GM19455 (cell line): ENCODE measurements around the gene ENPP5.

ENCODE experiments used
- ATAC-seq: cut with Tn5 transposase; IDR thresholded peaks from one replicate; pipeline ENCODE4 v1.9.1; 2021; ENCODE audit not compliant: unreplicated experiment

The ENPP5 gene, protein sequence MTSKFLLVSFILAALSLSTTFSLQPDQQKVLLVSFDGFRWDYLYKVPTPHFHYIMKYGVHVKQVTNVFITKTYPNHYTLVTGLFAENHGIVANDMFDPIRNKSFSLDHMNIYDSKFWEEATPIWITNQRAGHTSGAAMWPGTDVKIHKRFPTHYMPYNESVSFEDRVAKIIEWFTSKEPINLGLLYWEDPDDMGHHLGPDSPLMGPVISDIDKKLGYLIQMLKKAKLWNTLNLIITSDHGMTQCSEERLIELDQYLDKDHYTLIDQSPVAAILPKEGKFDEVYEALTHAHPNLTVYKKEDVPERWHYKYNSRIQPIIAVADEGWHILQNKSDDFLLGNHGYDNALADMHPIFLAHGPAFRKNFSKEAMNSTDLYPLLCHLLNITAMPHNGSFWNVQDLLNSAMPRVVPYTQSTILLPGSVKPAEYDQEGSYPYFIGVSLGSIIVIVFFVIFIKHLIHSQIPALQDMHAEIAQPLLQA

DNA sequence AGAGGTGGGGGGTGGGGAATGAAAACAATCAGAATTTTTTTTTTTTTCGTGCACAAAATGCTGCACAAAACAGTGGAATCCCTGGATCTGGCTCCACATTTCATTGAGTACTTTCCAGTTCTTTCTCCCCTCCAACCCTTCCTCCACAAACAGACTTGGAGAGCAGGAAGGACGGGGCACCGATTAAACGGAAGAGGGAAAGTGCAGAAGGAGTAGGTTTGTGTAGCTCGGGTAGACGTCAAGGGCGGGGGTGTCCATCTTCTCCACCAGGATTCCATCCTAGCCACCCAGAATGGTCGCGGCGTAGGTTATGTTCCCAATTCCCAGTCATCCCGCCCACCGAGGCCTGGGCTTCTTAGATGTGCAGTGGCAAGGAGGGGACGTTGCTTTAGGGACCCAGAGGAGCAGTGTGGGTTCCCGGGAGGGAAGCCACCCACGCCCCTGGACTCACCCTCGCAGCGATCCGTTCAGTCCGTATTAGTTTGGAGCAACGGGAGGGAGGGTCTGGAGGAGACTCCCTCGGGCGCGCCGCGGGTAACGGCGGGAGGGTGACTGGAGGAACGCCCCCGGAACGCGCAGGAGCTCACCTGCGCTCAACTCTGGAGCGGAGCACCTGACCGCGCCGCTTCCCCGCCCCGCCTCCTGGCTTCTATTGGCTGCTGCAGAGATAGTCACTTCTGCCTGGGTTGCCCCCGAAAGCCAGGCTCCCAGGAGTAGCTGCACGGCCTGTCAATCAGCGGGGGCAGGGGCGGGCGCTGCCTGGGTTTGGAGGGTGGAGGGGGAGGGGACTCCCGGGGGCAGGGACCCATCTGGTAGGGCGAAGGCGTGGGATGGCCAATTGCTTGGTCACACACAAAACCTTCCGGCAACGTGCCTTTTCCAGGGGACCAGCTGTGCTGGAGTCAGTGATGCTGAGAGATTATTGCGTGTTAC is at the start of gene ENPP5:
ENPP5 (minus strand) TSS at position 624 of the 933 bp plus-strand sequence. CDS start 2,718 bp downstream, outside the sequence.
- peak; percentile 89 for ATAC-seq

DNA sequence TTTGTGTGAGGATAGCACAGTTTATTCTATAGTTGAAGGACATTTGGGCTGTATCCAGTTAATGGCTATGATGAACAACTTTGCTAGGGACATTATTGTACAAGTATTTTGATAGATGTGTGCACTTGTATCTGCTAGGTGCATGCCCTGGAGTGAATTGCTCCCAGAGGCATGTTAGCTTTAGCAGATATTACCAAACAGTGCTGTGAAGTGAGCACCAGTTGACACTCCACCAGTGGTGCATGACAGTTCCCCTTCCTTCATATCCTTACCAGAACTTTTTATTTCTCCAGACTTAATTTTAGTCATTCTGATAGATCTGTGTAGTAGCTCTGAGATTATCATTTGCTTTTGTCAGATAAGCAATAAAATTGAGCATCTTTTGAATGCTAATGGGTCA is 48.9 kb upstream of the ENPP5 start:
- ATAC-seq: no peak

DNA sequence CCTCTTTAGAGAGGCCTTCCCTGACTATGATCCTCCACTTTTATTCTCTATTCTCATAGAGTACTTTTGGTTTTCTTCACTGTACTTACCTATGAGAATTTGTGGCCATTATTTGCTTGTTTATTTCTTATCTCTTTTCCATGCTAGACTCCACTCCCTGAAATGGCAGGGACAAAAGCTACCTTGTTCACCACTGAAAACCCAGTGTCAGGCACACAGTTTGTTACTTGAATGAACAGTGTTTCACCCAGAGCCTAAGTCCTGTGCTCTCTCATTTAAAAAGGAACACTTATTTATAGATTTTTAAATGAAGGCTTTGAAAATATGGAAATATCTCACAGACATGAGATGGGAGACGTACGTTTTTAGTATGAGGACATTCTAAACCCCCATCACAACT is 47.7 kb upstream of the ENPP5 start:
- ATAC-seq: no peak

DNA sequence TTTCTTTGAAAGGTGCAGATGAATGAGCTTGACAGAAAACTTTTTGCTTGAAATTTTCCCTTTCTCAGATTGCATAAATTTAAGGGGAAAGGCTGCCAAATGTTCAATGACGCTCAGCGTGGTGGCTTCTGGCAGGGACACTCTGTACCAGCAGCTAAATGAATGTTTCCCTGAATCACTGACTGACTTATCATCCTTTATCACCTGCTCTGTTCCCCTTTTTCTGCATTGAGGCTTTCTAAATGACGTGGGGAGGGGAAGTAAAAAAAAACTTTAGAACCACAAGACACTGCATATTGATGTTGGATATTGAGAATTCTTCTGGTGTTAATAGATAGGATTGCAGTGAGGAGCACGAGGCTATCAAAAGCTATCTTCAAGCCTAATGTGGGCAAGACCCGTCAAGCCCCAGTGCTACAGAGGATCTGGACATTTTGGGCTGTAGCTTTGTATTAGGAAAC is 46.9 kb upstream of the ENPP5 start:
- ATAC-seq: peak; percentile 51

DNA sequence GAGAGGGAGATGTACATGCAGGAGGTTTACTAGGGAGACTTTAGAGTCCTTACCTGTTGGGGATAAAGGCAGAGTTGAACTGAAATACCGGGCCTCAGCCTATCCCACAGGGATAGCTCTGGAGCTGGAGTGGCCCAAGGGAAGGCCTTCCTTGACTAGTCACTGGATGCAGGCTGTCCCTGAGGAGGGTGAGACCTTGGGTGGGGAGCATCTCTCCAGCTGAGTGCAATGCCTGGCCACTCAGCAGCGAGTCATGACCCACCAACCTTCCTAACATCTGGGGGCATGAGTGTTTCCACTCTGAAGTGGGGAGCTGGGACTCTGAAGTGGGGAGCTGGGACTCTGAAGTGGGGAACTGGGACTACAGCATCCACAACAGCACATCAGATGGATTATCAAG is 46.1 kb upstream of the ENPP5 start:
- ATAC-seq: no peak

DNA sequence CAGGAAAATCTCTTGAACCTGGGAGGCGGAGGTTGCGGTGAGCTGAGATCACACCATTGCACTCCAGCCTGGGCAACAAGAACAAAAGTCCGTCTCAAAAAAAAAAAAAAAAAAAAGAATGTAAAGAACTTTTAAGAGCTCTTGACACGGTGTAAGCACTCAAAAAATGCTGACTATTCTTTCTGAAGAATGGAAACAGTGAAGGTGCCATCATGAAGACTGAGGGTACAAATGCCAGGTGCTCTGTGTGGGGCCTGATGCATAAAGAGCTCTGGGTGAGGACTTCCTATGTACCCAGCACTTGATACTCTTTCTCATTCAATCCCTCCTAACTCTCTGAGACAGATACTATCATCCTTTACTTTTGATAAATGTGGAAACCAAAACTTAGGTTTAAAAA is 45.0 kb upstream of the ENPP5 start:
- ATAC-seq: no peak

DNA sequence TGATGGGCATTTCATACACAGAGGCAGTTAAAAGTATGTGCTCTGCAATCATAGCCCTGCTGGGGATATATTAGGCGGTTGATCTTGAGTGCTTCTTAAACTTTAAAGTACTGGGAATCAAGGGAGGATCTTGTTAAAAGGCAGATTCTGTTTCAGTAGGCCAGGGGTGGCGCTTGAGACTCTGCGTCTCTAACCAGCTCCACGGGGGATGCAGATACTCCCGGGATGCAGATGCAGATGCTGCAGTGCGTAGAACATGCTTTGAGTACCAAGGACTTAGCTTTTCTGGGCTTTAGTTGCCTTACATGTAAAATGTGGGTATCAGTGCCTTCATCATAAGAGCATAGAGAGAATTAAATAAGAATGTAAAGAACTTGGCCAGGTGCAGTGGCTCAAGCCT is 44.4 kb upstream of the ENPP5 start:
- ATAC-seq: no peak

DNA sequence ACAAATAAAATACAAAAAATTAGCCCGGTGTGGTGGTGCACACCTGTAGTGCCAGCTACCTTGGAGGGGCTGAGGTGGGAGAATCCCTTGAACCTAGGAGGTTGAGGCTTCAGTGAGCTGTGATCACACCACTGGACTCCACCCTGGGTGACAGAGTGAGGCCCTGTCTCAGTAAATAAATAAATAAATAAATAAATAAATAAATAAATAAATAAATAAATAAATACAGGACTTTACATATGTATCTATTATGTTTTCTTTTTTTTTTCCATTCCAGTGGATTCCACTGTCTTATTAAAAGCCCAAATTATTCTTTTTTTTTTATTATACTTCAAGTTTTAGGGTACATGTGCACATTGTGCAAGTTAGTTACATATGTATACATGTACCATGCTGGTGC is 41.1 kb upstream of the ENPP5 start:
- no peak for ATAC-seq

DNA sequence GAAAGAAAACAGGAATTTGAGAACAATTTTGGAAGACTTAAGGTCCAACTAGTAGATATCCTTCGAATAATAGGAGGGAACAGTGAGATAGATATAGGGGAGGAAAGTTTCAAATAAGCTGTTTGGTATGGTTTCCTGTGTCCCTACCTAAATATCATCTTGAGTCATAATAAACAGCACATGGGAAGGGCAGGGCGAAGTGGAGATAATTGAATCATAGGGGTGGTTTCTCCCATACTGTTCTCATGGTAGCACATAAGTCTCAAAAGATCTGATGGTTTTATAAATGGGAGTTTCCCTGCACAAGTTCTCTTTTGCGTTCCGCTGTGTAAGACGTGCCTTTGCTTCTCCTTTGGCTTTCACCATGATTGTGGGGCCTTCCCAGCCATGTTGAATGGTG is 39.5 kb upstream of the ENPP5 start:
- ATAC-seq: no peak

DNA sequence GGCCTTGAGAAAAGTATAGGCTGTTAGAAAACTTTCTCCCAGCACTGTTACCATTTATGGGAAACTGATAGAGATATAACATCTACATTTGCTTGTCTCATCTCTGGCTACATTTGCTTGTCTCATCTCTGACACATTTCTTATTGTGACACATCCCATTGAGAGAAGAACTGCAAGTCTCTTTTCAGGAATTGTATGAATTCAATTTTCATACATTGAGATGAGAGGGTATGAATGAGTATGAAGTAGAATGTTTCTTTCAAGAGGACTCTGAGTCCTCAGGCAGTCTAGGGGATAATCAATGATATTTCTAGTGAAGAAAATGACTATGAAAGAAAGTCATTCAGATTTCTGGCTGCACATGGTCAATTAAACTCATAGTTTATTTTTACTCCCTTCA is 37.5 kb upstream of the ENPP5 start:
- no peak for ATAC-seq

DNA sequence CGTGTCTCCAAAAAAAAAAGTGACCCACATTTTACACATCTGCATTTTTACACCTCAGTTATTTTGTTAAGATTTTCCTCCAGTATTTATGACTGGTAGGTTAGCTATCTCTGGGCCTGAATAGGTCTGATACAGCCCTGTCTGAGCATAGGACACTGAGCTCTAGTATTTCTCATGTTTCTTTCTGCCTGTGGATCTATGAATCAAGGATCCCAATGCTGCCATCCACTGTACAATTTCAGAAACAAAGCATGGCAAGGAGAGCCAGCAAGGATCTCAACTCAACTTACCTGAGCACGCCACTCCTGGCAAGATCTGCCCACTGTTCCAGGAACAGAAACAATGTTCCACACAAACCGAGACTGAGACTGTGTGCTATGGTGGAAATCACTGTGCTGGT is 36.4 kb upstream of the ENPP5 start:
- no peak for ATAC-seq

DNA sequence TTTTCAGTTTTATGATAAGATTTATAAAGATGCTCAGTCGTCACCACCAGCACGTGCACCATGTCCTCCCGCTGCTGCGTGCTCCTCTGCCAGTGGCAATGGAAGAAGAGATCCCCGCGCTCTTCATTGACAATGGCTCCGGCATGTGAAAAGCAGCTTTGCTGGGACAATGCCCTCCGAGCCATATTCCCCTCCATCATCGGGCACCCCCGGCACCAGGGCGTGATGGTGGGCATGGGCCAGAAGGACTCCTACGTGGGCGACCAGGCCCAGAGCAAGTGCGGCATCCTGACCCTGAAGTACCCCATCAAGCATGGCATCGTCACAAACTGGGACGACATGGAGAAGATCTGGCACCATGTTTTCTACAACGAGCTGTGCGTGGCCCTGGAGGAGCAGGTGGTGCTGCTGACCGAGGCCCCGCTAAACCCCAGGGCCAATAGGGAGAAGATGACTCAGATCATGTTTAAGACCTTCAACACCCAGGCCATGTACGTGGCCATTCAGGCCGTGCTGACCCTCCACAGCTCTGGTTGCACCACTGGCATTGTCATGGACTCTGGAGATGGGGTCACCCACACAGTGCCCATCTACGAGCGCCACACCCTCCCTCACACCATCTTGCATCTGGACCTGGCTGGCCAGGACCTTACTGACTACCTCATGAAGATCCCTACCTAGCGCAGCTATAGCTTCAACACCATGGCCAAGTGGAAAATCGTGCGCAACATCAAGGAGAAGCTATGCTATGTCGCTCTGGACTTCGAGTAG is 34.3 kb upstream of the ENPP5 start:
- ATAC-seq: no peak

DNA sequence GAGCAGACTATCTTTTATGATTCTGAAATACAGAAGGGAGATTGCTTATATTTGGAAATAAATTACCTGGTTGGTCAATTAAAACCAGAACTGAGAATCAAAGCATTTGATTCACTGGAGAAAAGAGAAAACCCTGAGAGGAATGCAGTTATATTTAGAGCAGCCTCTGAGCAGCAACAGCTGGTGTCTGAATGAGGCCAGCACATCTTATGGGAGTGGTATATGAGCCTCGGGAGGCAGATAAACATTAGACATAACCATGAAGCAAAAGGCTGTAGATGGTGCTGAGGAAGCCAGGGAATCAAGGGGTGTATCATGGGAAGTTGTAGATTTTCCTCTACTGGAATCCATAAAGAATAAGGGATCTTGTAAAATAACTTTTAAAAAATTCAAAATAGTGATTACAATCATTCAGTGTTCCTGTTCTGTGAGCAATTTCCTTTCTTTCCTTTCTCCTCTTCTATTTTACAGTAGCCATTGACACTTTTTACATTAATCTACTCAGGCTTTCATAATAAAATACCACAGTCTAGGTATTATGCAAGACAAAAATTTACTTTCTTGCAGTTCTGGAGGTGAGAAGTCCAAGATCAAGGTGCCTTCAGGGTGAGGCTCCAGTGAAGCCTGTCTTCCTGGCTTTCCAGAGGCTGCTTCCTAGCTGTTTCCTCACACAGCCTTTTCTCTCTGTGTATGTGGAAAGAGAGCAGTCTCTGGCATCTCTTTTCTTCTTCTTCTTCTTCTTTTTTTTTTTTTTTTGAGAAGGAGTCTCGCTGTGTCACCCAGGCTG is 32.8 kb upstream of the ENPP5 start:
- no peak for ATAC-seq

DNA sequence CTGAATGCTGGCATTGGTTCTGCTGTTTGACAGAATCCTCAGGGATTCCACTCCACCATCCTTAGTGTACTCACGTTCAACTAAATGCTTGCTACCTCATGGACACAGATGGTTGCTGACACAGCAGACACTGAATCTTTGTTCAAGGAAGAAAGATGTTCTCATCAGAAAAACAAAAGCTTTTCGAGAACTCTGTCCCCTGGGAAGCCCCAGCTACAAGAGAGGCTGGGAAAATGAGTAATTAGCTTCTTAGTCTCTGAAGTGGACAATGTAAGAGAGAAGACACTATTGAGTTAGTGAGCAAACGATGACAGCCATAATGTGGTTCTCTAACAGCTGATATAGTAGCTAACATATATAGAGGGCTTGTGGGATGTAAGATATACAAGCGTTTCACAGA is 30.9 kb upstream of the ENPP5 start:
- no peak for ATAC-seq

DNA sequence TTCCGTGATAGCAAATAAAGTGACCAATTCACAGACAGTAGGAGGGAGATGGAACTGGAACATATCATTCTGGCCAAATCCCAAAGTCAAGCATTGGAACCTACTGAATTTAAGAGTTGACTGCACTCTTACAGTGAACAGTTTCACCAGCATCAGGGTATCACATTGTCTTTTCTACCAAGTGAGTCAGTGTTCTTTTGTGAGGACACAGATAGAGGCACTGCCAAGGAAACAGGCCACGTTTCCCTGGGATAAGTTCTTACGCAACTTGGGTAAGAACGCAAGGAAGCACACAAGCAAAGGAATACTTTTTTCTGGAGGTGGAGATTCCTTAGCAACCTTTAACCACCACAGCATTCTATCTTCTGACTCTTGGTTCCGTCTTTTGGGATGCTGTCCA is 28.6 kb upstream of the ENPP5 start:
- ATAC-seq: no peak

DNA sequence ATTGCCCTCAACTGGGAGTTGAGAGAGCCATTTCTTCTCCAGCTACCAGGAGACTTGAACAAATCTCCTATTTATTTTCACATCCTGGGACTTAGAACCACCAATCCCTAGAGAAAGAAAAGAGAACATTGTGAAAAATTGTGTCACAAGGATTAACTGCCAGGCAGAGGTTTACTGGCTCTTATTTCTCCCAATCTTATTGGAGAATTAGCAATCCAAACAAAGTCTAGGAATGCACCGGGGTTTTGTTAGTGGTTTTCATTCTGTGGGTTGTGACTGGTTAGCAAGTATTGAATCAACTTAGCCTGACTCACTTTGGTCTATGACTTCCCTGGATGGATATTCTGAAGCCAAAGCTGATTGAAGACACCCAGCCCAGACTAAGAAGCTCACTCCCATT is 21.2 kb upstream of the ENPP5 start:
- ATAC-seq: no peak

DNA sequence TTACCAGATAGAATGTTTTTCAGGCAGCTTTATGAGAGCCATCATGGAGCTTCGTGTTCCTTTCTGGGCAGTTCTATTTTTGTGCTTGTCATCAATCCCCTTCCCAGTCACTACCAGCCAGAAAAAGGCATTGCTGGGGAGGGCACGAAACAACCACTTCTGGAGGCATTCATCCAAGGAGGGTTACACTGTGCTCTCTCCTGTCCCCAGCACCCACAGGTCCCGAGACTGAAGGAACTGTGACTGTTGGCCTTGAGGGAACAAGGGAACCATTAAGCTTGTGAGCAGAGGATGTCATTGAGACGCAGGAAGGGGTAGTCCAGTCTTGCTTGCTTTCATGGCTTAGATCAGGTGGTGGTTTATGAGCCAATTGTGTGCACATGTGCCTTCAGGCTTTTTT is 20.1 kb upstream of the ENPP5 start:
- ATAC-seq: no peak

DNA sequence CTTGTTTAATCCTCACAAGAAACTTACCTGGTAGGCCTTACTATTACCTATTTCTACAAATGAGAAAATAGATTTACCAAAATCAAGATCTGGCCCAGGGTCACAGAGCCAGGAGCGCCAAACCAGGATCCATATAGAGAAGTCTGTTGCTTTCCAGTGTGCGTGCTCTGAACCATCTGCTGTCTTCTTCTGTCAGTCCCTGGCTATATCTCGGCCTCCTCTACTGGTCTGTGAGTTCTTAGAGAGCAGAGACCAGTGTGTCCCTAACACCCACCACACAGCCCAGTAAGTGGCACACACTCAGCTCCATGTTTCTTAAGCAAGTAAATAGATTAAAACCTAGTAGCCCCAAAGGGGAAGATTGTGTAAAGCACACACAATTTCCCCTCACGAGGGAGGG is 18.9 kb upstream of the ENPP5 start:
- no peak for ATAC-seq

DNA sequence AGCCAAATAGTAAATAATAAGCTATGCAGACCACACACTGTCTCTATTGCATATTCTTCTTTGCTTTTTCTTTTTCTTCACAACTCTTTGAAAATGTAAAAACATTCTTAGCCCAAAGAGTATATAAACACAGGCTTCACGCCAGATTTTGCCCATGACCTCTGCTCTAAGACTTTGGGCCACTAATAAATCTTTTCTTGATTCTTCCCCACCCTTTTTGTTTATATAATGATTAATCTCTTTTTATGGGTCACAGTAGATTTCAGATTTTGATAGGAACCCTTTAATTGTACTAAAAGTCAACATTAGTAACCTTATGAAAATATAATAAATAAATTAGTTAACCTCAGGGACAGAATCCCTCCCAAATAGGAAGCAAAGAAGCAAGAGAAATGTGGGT is 15.8 kb upstream of the ENPP5 start:
- ATAC-seq: no peak

DNA sequence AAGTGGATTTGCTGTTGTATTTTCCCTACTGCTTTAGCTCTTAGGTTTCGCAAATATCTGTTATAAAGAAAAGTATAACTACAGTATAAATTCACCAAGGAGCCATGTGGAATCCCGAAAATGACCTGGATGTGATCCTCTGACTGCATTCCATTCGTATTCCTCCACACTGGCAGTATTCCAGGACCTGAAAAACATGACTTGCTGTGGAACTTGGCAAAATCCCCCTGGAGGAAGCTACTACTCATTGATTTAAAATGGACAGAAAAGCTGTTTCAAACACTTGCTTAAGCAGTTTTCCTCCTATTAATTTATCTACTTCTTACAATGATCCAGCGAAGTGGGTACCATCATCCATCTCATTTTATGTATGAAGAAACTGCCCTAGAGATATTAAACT is 13.3 kb upstream of the ENPP5 start:
- no peak for ATAC-seq
